GM12874 (cell line): ENCODE results near the gene CYBB.

Experiments used
- TF ChIP-seq, protein P1 (sequence below): IDR thresholded peaks from 2 replicates; pipeline ENCODE4 v1.5.1; 2011; ENCODE audit warnings: low read depth, mild to moderate bottlenecking, control low read depth, low read length, moderate library complexity; ENCODE audit not compliant: insufficient read depth

Gene CYBB

DNA sequence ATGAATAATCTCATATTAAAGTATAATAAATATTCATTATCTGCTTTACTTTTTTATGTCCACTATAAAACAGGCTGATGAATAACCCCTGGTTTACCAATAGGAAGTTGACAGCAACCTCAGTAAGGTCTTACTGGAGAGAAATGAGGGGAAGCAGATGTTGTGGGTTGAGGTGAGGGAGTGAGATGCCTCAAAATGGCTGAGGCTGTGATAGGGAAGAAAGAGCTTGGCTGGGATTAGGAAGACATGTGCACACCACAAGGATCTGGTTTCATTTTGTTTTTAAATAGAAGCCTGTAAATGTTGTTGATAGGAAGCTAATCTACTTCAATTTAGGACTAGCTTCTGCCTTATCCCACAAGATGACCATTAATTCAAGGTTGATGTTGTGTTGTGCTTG, 14.4 kb upstream of the CYBB start:
- TF ChIP-seq, protein P1, sequence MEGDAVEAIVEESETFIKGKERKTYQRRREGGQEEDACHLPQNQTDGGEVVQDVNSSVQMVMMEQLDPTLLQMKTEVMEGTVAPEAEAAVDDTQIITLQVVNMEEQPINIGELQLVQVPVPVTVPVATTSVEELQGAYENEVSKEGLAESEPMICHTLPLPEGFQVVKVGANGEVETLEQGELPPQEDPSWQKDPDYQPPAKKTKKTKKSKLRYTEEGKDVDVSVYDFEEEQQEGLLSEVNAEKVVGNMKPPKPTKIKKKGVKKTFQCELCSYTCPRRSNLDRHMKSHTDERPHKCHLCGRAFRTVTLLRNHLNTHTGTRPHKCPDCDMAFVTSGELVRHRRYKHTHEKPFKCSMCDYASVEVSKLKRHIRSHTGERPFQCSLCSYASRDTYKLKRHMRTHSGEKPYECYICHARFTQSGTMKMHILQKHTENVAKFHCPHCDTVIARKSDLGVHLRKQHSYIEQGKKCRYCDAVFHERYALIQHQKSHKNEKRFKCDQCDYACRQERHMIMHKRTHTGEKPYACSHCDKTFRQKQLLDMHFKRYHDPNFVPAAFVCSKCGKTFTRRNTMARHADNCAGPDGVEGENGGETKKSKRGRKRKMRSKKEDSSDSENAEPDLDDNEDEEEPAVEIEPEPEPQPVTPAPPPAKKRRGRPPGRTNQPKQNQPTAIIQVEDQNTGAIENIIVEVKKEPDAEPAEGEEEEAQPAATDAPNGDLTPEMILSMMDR, result no peak

DNA sequence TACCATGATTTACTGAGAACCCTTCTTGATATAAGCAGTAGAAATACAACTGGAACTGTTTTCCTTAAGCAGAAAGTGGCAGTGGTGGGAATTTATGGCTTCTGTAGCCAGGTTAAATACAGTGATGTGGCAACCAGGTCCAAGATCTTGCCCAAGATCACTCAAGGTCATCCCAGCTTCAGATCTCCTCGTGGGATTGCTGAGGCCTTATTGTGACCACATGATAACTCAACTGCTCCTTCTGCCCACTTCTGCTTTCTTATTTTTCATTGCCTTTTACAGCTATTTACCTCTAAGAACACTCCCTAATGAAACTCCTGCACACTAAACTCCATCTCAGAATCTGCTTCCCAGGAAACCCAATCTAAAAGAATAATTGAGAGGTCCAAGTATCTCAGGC, 12.4 kb upstream of the CYBB start:
- TF ChIP-seq, protein P1, result no peak

DNA sequence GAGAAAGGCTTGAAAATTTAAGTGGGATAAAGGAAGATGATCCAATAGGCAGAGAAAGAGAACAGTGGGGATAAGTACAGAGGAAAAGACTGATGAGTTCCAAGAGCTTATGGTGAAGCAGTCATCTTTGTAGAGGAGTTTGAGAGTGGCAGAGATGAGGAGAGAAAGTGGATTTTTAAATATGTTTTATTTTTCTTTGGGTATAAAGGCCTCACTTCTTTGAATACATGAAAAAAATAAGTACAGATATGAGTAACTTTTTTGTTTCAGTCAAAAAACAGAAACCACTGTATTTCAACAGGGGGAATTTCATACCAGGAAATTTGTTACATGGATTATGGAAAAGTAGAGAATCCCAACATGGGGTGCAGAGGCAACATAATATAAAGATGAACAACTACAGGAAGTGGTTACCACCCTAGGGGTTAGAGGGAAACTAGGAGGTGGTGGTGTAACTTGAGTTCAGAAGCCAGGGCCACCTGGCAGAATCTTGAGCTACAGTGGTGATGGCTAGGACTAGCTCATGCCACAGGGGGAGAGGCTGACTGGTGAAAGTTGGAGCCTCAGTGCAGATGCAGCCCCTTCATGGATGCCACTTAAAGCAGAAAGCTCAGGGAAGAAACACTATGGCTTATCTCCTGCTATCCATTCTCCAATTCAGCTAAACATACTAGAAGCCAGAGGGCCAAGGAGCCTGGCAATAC, 3.4 kb upstream of the CYBB start:
- TF ChIP-seq, protein P1, result no peak

DNA sequence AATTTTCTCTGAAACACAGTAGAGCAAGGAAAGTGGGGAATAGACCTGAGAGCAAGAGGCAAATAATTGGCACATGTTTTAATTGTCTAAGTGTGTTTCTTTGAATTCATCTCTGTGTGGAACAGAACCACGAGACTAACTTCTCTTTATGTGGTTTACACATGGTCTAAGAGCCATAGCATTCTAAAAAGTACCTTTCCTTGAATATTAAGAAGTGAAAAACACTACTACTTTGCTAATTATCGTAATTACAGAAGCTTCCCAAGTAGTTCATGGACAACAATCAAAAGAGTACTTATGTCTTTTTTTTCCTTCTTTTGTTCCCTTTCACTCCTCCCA, 2.9 kb upstream of the CYBB start:
- TF ChIP-seq, protein P1, result no peak

DNA sequence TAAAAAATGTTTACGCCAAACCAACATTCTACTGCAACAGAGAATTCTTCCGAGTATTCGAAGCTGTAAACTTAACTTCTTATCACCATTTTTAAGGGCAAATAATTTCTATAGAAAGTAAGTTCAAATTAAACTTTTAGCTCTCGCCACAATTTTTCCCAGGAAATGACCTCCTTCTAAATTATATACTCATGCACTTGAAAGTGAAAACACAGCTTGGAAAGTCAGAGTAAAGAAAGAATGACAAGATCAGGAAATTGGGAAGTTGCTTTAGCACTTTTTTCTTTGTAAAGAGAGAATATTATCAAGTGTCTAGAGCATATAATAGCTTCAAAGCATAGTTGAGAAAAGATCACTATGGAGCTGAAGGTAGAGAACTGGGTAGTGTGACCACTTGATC, 1.2 kb downstream of the CYBB start:
- TF ChIP-seq, protein P1, result no peak

DNA sequence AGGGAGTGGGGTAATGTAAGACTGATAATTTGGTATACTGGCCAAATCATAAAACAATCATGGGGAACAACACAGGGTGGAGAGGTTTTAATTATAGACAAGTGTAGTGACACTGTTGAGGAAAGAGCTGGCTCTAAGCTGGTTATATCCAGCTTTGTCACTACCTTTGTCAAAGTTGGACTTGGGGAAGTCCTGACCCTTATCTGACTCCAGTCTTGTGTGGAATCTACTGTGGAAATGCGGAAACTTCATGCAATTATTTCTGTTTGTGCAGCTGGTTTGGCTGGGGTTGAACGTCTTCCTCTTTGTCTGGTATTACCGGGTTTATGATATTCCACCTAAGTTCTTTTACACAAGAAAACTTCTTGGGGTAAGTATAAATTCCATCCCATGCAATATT, 2.0 kb downstream of the CYBB start:
- TF ChIP-seq, protein P1, result no peak

DNA sequence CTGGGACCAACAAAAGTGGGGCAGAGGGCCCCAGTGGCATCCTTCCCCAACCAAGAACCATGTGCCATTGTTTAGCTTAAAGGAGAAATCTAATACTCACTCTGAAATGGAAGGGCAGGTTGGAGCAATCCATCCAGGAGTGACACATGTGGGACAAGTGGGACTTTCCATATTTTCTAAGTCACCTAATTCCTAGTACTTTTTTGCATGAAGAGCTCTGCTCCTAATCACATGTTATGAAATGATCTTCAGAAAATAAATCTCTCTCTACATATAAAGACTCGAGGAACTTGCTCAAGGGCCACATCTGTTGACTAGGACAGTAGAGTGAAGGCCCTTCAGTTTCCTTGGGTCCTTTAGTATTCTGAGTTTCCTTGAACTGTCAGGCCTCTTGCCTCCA, 2.5 kb downstream of the CYBB start:
- TF ChIP-seq, protein P1, result no peak
